CD4-positive, alpha-beta T cell (primary cell): ENCODE results near the gene SPINT1. TPM values are rescaled to one million over a fixed set of nuclear protein-coding genes. Genes with fewer than 3 reads are reported as not detected.

Experiments used
- ATAC-seq: fragments of 200-7000 bp; cut with Tn5 transposase; one replicate; pipeline ENCODE4 v1.10.0; 2022; ENCODE audit warnings: mild to moderate bottlenecking; ENCODE audit not compliant: poor library complexity
- CTCF ChIA-PET: fragments of 350-600 bp; sonication (Branson Sonifier 250); formaldehyde crosslinking; loops from one replicate; lab custom pipeline; 2021; ENCODE audit warnings: antibody characterized with exemption, inconsistent platforms; lab: Charles Lee
- POLR2A ChIA-PET: fragments of 350-600 bp; sonication (Branson Sonifier 250); formaldehyde crosslinking; loops from one replicate; lab custom pipeline; 2021; ENCODE audit warnings: antibody characterized with exemption, inconsistent platforms; lab: Charles Lee
- DNase-seq, 14 experiments: peaks; one replicate each; pipeline ENCODE4 v3.0.0-alpha.2; 2013 to 2020; ENCODE audit warnings: mixed read lengths in 2 of 14
- H3K27ac ChIP-seq, 2 donors: one replicate each; pipeline versions ENCODE4 v1.5.1 to v1.7.0; 2013; ENCODE audit warnings: low read length in 2 of 2, low read depth in 1 of 2, mild to moderate bottlenecking in 1 of 2
- H3K27me3 ChIP-seq, 2 experiments: 1 replicate in 1 of 2; 2 replicates in 1 of 2; pipeline versions ENCODE4 v1.6.1 to v1.7.0; 2013; ENCODE audit warnings: low read length in 2 of 2, control low read depth in 1 of 2, mild to moderate bottlenecking in 1 of 2, moderate library complexity in 1 of 2; ENCODE audit not compliant: insufficient read depth in 2 of 2, control insufficient read depth in 1 of 2
- H3K36me3 ChIP-seq: one replicate; pipeline ENCODE4 v1.6.1; 2013; ENCODE audit warnings: low read length, control low read depth; ENCODE audit not compliant: insufficient read depth
- H3K4me1 ChIP-seq: one replicate; pipeline ENCODE4 v1.6.1; 2013; ENCODE audit warnings: low read length, control low read depth; ENCODE audit not compliant: insufficient read depth
- H3K4me3 ChIP-seq: one replicate; pipeline ENCODE4 v1.5.1; 2013; ENCODE audit warnings: mild to moderate bottlenecking, low read length, moderate library complexity
- H3K9me3 ChIP-seq, 2 experiments: 1 replicate in 1 of 2; 2 replicates in 1 of 2; pipeline versions ENCODE4 v1.6.1 to v1.7.0; 2013; ENCODE audit warnings: low read length in 2 of 2, mild to moderate bottlenecking in 2 of 2, control low read depth in 1 of 2, moderate library complexity in 1 of 2; ENCODE audit not compliant: control insufficient read depth in 1 of 2, insufficient read depth in 1 of 2
- H3K27ac Mint-ChIP-seq: one replicate; pipeline ENCODE4 v1.8.0; 2020; ENCODE audit warnings: mixed read lengths
- H3K27me3 Mint-ChIP-seq: one replicate; pipeline ENCODE4 v1.8.0; 2021; ENCODE audit warnings: mixed read lengths
- H3K36me3 Mint-ChIP-seq: one replicate; pipeline ENCODE4 v1.8.0; 2021; ENCODE audit warnings: low read depth, mixed read lengths
- H3K4me1 Mint-ChIP-seq: one replicate; pipeline ENCODE4 v1.8.0; 2021; ENCODE audit warnings: low read depth, mixed read lengths
- H3K4me3 Mint-ChIP-seq: one replicate; pipeline ENCODE4 v1.8.0; 2020; ENCODE audit warnings: mild to moderate bottlenecking, mixed read lengths
- H3K9me3 Mint-ChIP-seq: one replicate; pipeline ENCODE4 v1.8.0; 2020; ENCODE audit warnings: mixed read lengths
- CTCF ChIP-seq: fragments of 200-600 bp; IDR thresholded peaks from one replicate; pipeline ENCODE4 v1.8.0; 2022; ENCODE audit warnings: antibody characterized with exemption, mild to moderate bottlenecking
- intact Hi-C, 2 experiments: fragments of 100-400 bp; cut with DNase I in 1 of 2; cut with micrococcal nuclease in 1 of 2; formaldehyde crosslinking; loops; one replicate each; pipeline versions ENCODE4 v1.15.1 to v1.9.0; 2023 to 2025; cut with DNase I, micrococcal nuclease
- total RNA-seq, 174 experiments: library from RNA in 2 of 174; stranded (reverse) in 2 of 174; gene quantifications; one replicate each; pipeline ENCODE4 v1.2.3 and lab custom pipeline; 2021 to 2026

SPINT1 gene
- total RNA-seq, 2 experiments from 2014 or later = 1.0 to 1.6 TPM

GRCh38 chr15:40825661-40826422, 18.0 kb upstream of the SPINT1 start:
- H3K27ac Mint-ChIP-seq = no peak overlapping the region
- H3K4me1 Mint-ChIP-seq = no peaks in the 10 kb centered on the region
- H3K4me3 Mint-ChIP-seq = no peak overlapping the region
- Histone ChIP-seq H3K9me3 (no peaks in the 10 kb centered on the region), H3K27ac (no peak overlapping the region), H3K4me3 (no peak overlapping the region), H3K36me3 (no peaks in the 10 kb centered on the region), H3K4me1 (no peaks in the 10 kb centered on the region), H3K27me3 (no peaks in the 10 kb centered on the region)
- ATAC-seq = no peak
- DNase-seq = no peak
- no peak for TF ChIP-seq CTCF
- ChIA-PET CTCF (no interaction called here), POLR2A (no interaction called here)
- H3K36me3 Mint-ChIP-seq = no peaks in the 10 kb centered on the region
- peaks cover 8% of the 10 kb centered on the region for H3K27me3 Mint-ChIP-seq
- intact Hi-C loops = no loop called here
- no peaks in the 10 kb centered on the region for H3K9me3 Mint-ChIP-seq

GRCh38 chr15:40826423-40827075, 17.3 kb upstream of the SPINT1 start:
- no peak overlapping the region for H3K27ac ChIP-seq
- CTCF ChIA-PET = no interaction called here
- H3K36me3 ChIP-seq = no peaks in the 10 kb centered on the region
- TF ChIP-seq CTCF = no peak
- intact Hi-C loops = no loop called here
- POLR2A ChIA-PET = no interaction called here
- Mint-ChIP-seq H3K4me1 (no peaks in the 10 kb centered on the region), H3K27ac (no peak overlapping the region), H3K27me3 (peaks cover 8% of the 10 kb centered on the region), H3K36me3 (no peaks in the 10 kb centered on the region), H3K4me3 (no peak overlapping the region), H3K9me3 (no peaks in the 10 kb centered on the region)
- H3K4me3 ChIP-seq = no peak overlapping the region
- H3K27me3 ChIP-seq = no peaks in the 10 kb centered on the region
- H3K9me3 ChIP-seq = no peaks in the 10 kb centered on the region
- DNase-seq (no peak), ATAC-seq (no peak)
- no peaks in the 10 kb centered on the region for H3K4me1 ChIP-seq

- intact Hi-C loops = no loop called here
- ATAC-seq (no peak), DNase-seq (no peak)
- Histone ChIP-seq H3K27me3 (no peaks in the 10 kb centered on the region), H3K4me1 (no peaks in the 10 kb centered on the region), H3K9me3 (no peaks in the 10 kb centered on the region), H3K4me3 (no peak within 1 kb of the TSS), H3K36me3 (no peaks in the 10 kb centered on the region), H3K27ac (no peak within 1 kb of the TSS)
- H3K4me1 Mint-ChIP-seq = no peaks in the 10 kb centered on the region
- no peaks in the 10 kb centered on the region for H3K36me3 Mint-ChIP-seq
- no peak for TF ChIP-seq CTCF
- ChIA-PET CTCF (no interaction called here), POLR2A (interaction anchor here (0.6 kb wide), 1 partner anchor 651 kb away, joined by 6 read pairs; no protein-coding TSS in a partner anchor)
- H3K4me3 Mint-ChIP-seq = no peak within 1 kb of the TSS
- peaks cover 6% of the 10 kb centered on the region for H3K27me3 Mint-ChIP-seq
- H3K9me3 Mint-ChIP-seq = no peaks in the 10 kb centered on the region
- H3K27ac Mint-ChIP-seq = no peak within 1 kb of the TSS
Observed at GRCh38 chr15:40828447-40829036, 15.3 kb upstream of the SPINT1 start, which contains the start of gene PPP1R14D. PPP1R14D (minus strand) TSS chr15:40828708; CDS start chr15:40828641, 67 bp downstream.
